Activated CD4-positive, alpha-beta T cell treated with anti-CD3 and anti-CD28 coated beads, Interleukin-2, Interleukin-4, amounts not matched to agents 100 ng/mL and 50 ng/mL, durations not matched to agents 16 hours and 8 hours (primary cell): Measurements from ENCODE around the gene ATP6V0A4.

Experiments
- DNase-seq: peaks from one replicate; pipeline ENCODE4 v3.0.0-alpha.2; 2020; ENCODE audit warnings: low spot score

The ATP6V0A4 gene

GRCh38 chr7:138658889-138659288 is 139.1 kb downstream of the ATP6V0A4 start:
- no peak for DNase-seq

- DNase-seq: no peak
Measured at GRCh38 chr7:138657854-138658386, 140.1 kb downstream of the ATP6V0A4 start.

- DNase-seq: no peak
Measured at GRCh38 chr7:138656952-138657351, 141.0 kb downstream of the ATP6V0A4 start.
